Lower leg skin (tissue), 4 donors: ENCODE results near the gene IMMP2L. TPM values are rescaled to one million over a fixed set of nuclear protein-coding genes. Genes with fewer than 3 reads are reported as not detected.

Experiments
- DNase-seq, 2 donors: peaks; one replicate each; pipeline ENCODE4 v3.0.0-alpha.2; 2019; ENCODE audit warnings: low spot score in 2 of 2
- H3K4me3 ChIP-seq: fragments of 200-600 bp; sonication (generic); 2 replicates; pipeline ENCODE4 v1.5.1; 2017; ENCODE audit warnings: mild to moderate bottlenecking, low read depth; ENCODE audit not compliant: poor library complexity, severe bottlenecking
- POLR2A ChIP-seq, 2 donors: fragments of 450-650 bp; IDR thresholded peaks; one replicate each; pipeline ENCODE4 v1.6.1; 2016 to 2017; ENCODE audit warnings: antibody characterized with exemption in 2 of 2, mild to moderate bottlenecking in 1 of 2, moderate library complexity in 1 of 2
- WGBS, 2 donors: methylation state at CpG; one replicate each; pipeline ENCODE4 v1.1.5; 2018; 5-methylcytosine and 5-hydroxymethylcytosine counted together
- intact Hi-C: fragments of 100-400 bp; cut with DNase I; formaldehyde crosslinking; loops from one replicate; pipeline ENCODE4 v1.15.0; 2023; ENCODE audit warnings: low total_unique reads
- total RNA-seq, 4 donors: library from RNA; depleted of rRNA; stranded (reverse); fragments of >200 nt; gene quantifications; one replicate each; pipeline ENCODE4 v1.1.0, GENCODE V29; 2016
- TF ChIP-seq, protein P1 (sequence below), 3 donors: fragments of 450-650 bp; IDR thresholded peaks; one replicate each; pipeline ENCODE4 v1.5.1; 2016; ENCODE audit warnings: antibody characterized with exemption in 3 of 3, mild to moderate bottlenecking in 3 of 3, moderate library complexity in 2 of 3

The IMMP2L gene
- total RNA-seq, 4 donors from 2014 or later = 13.6 to 16.8 (median 16.4) TPM

DNA sequence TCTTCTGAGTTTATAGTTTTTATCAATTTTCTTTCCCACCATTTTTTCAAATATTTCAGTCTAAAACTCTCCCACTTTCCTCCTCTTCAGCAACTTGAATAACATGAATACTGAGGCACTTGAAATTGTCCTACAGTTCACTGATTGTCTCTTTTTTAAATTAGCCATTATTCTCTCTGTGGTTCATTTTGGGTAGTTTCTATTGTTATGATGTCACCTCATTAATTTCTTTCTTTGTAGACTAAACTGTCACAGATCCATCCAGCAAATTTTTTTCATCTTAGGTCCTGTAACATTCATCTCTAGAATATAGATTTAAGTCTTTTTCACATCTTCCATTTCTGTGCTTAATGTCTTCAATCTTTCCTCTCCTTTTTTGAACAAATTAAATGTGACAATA lies 326.6 kb downstream of the IMMP2L start:
- no peak for DNase-seq
- H3K4me3 ChIP-seq = no peak overlapping the region
- intact Hi-C loops = no loop called here
- no peak for TF ChIP-seq POLR2A (IDR thresholded peaks at IDR 0.05)
- TF ChIP-seq, protein P1, sequence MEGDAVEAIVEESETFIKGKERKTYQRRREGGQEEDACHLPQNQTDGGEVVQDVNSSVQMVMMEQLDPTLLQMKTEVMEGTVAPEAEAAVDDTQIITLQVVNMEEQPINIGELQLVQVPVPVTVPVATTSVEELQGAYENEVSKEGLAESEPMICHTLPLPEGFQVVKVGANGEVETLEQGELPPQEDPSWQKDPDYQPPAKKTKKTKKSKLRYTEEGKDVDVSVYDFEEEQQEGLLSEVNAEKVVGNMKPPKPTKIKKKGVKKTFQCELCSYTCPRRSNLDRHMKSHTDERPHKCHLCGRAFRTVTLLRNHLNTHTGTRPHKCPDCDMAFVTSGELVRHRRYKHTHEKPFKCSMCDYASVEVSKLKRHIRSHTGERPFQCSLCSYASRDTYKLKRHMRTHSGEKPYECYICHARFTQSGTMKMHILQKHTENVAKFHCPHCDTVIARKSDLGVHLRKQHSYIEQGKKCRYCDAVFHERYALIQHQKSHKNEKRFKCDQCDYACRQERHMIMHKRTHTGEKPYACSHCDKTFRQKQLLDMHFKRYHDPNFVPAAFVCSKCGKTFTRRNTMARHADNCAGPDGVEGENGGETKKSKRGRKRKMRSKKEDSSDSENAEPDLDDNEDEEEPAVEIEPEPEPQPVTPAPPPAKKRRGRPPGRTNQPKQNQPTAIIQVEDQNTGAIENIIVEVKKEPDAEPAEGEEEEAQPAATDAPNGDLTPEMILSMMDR (IDR thresholded peaks at IDR 0.05) = no peak

DNA sequence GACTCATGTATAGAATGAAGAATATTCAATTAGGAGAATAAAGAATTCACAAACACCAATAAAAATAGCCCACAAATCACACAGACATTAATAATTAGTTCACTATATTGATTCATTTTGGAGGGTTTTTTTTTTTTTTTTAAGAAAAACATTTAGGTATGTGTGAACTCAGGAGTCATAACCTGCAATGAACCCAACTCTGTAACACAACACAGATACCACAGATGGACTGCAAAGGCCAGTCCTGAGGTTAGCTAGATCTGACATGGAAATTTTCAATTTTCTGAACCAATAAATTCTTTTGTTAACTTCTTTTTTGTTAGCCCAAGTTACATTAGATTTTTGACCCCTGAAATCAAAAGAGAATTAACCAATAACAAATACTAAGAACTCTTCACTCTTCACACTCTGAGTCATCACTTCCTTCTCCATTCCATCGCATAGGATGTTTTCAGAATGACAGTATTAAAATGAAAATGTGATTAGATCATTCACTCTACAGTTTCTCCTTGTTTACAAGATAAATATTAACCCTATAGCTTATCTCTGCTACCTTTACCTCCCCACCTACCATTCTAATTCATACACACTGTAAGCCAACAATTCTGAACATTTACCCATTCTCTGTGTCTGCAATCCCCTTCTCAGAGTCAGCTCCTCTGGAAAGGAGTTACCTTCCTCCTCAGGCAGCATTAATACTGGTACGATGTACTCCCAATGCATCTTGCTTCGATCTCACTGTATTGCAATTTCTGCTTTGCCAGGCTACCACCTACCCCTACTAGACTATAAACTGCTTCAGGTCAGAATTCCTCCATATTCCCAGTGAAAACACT lies 329.8 kb downstream of the IMMP2L start:
- no peak for DNase-seq
- TF ChIP-seq POLR2A (IDR thresholded peaks at IDR 0.05) = no peak
- TF ChIP-seq, protein P1 (IDR thresholded peaks at IDR 0.05) = no peak
- intact Hi-C loops = no loop called here
- 66 to 72% methylated on average over 3 of the region's 3 CpGs for WGBS, 2 donors
- H3K4me3 ChIP-seq = no peak overlapping the region

DNA sequence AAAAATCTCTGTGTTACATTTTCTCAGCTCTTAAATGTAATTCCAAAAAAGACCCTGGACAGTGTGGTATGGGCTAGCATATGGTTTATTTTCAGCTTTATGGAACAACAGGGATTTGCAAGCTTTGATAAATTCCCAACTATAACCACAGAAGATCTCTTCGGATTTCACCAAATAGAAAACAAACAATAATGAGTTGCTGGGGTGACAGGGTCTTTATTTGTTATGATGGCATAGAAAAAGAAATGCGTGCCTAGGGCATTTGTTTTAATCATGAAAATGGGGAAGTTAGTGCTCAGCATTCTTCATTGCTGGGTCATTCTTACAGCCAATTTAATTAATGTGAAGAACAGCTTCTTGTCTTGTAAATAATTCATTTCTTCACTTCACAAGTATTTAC lies 332.4 kb downstream of the IMMP2L start:
- intact Hi-C loops = no loop called here
- H3K4me3 ChIP-seq = no peak overlapping the region
- WGBS, 2 donors = 50 to 51% methylated on average over 2 of the region's 2 CpGs
- DNase-seq = no peak
- no peak for TF ChIP-seq POLR2A (IDR thresholded peaks at IDR 0.05)
- TF ChIP-seq, protein P1 (IDR thresholded peaks at IDR 0.05) = no peak

DNA sequence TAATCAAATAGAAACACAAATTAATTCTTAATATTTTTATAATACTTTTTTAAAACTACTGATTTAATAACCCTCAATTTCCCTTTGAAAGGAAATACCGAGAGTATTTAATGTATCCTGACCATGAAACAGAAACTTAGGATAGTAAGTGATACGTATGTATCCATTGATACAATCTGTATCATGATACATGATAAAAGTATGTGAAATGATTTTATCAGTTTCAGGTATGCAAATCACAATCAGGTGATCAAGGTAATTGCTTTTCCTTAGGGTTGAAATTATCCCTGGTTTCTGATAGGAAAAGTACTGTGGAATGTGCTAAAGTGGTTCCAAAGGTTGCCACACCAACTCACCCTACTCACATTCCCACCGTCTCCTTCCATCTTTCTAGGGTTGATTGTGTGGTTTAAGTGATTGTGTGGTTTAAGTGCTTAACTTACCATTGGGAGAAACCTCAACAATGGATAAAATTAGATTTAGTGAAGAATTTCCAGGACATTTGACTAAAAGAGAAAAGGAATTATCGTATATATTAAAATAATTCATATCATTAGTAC lies 333.0 kb downstream of the IMMP2L start:
- no peak overlapping the region for H3K4me3 ChIP-seq
- DNase-seq = no peak
- TF ChIP-seq, protein P1 (IDR thresholded peaks at IDR 0.05) = no peak
- TF ChIP-seq POLR2A (IDR thresholded peaks at IDR 0.05) = no peak
- intact Hi-C loops = no loop called here
- 67 to 81% methylated on average over 4 of the region's 4 CpGs for WGBS, 2 donors

DNA sequence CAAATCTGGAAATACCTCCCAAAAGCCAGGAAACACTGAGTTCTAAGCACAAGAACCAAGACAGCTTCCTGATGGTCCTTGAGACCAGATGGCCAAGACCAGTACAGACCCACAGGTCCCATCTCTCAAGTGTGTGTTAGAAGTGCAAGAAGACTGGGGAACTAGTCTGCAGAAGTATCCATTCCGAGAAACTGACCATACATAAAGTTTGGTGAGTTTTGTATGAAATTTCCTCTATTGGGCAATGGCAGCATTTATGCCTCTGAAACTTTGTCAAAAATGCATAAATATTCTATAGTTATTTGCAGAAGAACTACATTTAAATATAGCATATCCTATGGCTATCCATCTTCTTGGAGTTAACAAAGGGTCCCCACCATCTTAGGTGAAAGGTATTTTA lies 333.9 kb downstream of the IMMP2L start:
- H3K4me3 ChIP-seq = no peak overlapping the region
- WGBS, 2 donors = 92 to 100% methylated on average over 1 of the region's 1 CpG
- DNase-seq = no peak
- no peak for TF ChIP-seq POLR2A (IDR thresholded peaks at IDR 0.05)
- TF ChIP-seq, protein P1 (IDR thresholded peaks at IDR 0.05) = no peak
- intact Hi-C loops = no loop called here
